GM12874 (cell line): ENCODE results near the gene TPM1.

Source experiments
- TF ChIP-seq, protein P1 (sequence below): IDR thresholded peaks from 2 replicates; pipeline ENCODE4 v1.5.1; 2011; ENCODE audit warnings: low read depth, mild to moderate bottlenecking, control low read depth, low read length, moderate library complexity; ENCODE audit not compliant: insufficient read depth

TPM1 gene

DNA sequence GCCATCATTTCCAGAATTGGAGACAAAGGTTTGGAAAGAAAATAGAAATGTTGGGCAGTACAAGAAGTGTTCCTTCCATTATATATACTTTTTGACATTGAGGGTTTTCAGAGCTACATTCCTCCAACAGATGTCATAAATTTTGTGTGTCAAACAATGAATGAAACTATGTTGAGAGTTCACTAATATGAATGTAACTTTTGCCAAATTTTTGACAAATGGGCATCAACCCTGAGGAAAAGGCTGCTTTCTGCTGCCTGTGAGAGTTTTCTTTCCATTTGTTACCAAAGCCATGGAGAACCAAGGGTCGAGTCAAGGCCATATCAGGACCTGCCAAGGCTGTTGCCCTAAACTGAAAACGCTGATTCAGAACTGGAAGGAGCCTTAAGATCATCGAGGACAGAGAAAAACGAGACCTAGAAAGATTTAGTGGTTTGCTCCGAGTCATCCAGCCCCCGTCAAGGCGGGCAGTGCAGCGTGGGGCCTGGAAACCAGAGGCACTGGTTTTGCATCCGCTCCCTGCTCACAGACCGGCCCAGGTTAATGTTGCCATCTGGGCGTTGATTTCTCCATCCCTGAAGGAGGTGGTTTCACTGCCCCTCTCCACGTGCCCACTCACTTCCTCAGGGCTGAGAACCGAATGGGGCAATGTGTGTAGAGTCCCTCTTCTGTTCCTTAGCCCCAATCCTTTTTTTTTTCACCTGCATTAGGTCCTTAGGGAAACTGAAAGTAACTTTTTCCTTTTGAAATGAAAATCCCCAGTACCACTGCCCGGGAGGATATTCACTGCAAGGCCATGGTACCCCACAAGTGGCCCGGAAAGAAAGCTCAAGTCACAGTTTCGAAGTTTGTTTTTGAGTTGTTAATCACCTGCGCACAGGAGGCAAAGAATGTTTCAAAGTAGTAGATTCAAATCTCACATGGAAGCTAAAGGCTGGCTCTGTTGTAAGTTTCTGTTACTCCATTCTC is 32.8 kb downstream of the TPM1 start:
- TF ChIP-seq, protein P1, sequence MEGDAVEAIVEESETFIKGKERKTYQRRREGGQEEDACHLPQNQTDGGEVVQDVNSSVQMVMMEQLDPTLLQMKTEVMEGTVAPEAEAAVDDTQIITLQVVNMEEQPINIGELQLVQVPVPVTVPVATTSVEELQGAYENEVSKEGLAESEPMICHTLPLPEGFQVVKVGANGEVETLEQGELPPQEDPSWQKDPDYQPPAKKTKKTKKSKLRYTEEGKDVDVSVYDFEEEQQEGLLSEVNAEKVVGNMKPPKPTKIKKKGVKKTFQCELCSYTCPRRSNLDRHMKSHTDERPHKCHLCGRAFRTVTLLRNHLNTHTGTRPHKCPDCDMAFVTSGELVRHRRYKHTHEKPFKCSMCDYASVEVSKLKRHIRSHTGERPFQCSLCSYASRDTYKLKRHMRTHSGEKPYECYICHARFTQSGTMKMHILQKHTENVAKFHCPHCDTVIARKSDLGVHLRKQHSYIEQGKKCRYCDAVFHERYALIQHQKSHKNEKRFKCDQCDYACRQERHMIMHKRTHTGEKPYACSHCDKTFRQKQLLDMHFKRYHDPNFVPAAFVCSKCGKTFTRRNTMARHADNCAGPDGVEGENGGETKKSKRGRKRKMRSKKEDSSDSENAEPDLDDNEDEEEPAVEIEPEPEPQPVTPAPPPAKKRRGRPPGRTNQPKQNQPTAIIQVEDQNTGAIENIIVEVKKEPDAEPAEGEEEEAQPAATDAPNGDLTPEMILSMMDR = no peak

DNA sequence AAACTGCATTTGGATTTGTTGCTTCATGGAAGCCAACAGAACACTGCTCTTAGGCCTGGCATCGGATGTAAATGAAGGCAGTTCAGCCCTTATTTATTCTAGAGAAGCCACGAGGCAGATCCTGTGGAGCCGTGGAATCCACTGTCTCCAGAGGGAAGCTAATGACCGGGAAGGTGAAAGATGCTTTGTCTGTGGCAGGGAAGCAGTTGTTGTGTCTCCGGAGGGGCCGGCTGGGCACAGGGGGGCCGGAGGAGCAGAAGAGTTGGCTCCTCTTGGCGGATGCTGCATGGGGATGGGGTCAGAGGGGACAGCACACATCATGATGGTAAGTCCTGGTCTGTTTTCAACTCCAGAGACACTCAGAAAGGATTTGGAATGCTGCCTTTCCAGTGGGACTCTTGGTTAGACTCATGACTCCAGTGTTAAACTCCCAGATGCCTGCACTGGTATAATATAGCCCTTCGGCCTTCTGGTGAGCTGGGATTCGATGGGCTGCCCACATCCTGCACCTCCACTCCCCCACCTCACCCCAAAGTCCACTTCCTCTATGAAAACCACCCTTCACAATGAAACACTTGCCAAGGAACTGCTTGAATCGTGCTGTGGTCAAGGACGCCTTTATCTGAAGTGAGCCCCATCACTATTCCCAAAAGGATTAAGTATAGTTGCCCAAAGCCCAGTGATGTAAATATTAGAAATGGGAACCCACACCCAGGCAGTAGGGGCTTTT is 33.6 kb downstream of the TPM1 start:
- TF ChIP-seq, protein P1 = no peak

DNA sequence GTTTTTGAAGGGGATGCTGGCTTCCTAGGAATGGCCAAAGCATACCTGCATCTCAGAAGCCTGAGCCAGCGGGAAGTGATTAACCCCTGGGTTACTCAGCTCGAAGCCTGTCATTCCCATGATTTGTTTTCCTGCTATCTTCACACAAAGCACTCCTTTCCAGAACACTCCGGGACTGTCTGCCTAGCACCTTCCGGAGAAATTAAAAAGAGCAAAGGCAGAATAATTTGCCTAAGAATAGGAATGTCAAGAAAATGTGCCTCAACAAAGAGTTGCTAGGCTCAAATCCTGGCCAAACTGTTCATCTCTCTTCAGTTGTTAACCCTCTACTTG is 34.1 kb downstream of the TPM1 start:
- TF ChIP-seq, protein P1 = no peak

DNA sequence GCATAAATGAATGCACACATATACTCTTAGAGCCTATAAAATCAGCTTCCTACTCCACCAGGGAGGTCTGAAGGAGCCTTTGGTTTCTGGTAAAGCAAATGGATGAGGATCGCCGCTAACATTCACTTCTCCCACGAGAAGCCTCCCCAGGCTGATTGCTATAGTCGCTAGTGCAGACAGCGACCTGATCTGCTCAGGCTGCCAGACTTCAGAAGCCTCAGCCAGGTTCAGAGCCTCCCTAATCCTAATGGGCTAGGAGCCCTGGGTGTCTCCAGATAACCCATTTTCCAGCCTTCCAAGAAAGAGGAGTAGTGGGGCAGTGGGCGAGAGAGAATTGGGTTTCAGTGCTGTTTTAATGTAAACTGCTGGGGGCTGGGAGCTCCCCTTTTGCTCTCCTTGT is 35.4 kb downstream of the TPM1 start:
- TF ChIP-seq, protein P1 = no peak

DNA sequence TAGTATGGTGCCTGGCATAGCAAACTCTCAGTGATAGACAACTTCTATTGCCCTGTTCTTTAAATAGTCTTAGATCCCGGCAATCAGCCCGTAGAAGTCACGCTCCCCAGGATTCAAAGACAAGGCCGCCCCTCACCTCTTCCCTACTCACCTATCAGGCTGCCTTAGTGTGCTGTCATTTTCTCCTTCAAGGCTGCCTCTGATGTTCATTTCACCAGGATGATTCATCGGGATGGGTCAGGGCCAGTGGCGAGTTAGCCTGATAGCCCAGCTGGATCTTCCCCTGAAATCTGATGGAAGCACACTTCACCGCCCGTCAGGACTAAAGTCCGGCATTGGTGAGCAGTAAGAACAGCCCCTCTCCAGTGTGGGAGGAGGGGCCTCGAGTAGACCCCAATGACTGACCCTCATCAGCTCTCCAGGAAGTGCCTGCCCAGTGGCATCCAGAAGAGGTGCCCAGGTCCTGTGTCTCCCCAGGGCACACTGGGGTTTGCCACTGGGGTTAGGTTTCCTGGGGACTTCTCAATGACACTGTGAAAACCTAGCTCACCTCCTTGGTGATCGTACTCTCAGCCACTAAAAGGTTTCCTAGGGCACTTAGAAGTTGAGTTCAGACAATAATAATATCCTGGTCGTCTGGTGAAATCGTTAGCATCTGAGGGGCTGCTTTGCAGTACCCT is 37.5 kb downstream of the TPM1 start:
- TF ChIP-seq, protein P1 = no peak

DNA sequence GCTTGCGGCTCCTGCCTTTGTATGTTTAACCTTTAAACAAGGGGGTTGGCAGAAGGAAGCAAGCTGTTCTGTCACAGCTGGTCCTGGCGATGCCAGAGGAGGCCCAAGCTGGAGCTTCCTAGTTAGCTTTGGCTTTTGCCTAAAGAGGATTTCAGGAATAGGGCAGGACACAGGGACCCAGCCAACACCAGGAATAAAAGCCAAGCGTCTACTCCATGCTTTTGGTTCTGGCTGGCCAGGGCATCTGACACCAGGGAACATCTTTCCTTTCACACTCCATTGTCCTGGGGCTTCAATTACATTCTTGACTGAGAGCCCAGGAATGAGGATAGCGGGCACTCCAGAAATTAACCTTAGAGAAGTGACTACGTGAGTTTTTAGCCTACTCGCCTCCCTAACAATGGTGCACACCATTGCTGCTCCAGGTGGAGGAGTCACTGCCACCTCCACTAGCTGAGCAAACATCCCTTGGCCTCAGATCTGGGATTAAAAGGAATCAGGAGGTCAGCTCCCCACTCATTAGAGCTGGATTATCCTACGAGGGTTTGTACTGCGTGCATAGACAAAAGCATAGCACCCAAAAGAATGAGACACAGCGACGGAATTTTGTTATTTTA is 38.2 kb downstream of the TPM1 start:
- TF ChIP-seq, protein P1 = no peak

DNA sequence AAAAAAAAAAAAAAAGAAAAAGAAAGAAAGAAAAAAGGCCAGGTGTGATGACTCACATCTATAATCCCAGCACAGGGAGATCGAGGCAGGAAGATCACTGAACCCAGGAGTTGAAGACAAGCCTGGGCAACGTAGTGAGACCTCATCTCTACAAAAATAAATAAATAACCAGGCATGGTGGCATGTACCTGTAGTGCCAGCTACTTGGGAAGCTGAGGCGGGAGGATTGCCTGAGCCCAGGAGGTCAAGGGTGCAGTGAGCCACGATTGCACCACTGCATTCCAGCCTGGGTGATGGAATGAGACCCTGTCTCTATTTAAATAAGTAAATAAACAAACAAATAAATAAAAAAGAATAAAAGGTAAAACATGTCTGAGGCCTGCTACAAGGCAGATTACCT is 39.8 kb downstream of the TPM1 start:
- TF ChIP-seq, protein P1 = no peak
